Activated T-cell treated with anti-CD3 and anti-CD28 coated beads, Interleukin-2, amount 50 U/mL, for 48 hours (primary cell): ENCODE measurements around the gene CEBPA.

ENCODE experiments used
- DNase-seq, 2 experiments: peaks; one replicate each; pipeline ENCODE4 v3.0.0-alpha.2; 2020

The CEBPA gene

DNA sequence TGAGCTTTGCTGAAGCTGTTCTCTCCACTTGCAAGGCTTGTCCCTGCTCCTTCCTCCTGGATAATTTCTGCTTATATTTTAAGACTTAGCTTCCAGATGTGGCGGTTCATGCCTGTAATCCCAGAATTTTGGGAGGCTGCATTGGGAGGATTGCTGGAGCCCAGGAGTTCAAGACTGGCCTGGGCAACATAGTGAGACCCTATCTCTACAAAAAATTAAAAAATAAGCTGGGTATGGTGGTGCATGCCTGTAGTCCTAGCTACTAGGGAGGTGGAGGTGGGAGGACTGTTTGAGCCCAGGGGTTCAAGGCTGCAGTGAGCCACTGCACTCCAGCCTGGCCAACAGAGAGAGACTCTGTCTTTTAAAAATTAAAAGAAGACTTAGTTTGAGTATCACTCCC, 31.6 kb downstream of the CEBPA start:
- DNase-seq, result no peak

- DNase-seq, result no peak
Measured at GRCh38 chr19:33269016-33269415, 33.3 kb downstream of the CEBPA start.

DNA sequence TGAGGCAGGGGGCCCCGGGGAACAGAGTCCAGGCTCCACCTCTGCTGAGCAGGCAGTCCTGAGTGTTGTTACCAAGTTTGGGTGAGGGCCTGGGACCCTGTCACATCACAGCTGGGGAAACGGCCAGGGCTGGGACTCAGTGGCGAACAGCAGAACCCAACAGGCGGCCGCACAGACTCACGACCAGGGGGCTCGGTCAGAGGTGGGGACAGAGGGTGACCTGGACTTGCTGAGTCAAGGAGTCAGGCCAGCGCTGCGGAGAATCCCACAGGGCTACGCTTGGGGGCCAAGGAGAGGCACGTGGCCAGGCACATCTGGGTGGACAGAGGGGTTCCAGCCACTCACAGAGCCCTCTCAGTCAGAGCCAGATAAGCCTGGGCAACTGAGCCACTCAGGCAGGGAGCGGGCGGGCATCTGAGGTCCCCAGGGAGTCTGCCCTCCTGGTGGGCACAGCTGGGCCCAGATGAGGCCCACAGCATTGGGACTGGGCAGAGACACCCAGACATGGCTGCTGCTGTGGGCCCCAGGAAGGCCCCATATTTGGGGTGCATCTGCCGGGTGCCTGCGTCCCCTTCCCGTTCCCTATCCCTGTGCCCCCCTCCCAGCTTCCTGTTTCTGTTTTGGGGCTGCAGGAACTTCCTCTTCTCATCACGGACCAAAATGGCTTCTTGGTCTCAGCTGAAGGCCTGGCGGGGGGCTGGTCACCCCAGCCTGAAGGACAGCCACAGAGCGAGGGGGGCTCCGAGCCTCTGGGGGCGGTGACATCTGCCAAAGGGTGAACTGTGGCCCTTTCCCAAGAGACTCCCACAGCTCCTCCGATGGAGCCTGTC, 34.0 kb downstream of the CEBPA start:
- no peak for DNase-seq

DNA sequence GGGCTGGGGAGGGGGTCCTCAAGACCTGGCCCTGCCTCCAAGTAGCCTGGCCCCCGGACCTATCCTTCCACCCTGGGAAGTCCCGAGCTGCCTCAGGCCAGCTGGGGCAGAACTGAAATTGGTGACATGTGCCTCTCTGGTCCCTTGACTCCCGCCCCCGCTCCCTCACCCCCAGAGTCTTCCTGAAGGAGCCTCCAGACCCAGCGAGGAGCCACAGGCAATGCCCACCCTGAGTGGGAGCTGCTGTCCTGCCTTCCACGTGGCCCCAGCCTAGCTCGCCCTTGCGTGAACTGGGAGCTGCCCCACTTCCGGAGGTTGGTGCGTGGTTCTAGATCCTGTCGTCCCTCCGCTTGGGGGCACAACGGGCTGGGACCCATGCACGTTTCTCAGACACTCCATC, 34.6 kb downstream of the CEBPA start:
- DNase-seq, result no peak

DNA sequence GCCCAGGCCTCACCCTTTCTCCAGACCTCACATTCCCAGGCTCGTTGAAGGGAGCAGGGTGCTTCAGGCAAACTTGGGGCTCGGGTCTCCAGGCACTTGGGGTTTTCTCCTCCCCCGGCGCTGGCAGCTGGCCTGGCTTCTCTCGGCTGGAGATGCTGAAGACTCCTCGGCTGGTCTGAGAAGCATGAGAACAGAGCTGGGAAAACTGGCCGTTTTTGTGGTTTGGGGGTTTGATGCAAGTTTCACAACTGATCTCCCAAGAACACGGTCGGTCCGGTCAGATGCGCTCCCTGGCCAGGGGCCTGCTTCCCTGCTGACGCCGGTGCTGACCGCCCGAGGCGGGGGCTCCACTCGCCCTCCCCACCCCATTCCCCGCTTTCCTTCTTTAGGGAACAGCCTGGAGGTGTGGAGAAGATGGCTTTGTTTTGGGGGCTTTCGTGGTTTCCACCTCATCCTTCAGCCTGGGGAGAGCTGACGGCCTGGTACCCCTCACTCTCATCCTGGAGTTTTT, 35.3 kb downstream of the CEBPA start:
- DNase-seq, result no peak

DNA sequence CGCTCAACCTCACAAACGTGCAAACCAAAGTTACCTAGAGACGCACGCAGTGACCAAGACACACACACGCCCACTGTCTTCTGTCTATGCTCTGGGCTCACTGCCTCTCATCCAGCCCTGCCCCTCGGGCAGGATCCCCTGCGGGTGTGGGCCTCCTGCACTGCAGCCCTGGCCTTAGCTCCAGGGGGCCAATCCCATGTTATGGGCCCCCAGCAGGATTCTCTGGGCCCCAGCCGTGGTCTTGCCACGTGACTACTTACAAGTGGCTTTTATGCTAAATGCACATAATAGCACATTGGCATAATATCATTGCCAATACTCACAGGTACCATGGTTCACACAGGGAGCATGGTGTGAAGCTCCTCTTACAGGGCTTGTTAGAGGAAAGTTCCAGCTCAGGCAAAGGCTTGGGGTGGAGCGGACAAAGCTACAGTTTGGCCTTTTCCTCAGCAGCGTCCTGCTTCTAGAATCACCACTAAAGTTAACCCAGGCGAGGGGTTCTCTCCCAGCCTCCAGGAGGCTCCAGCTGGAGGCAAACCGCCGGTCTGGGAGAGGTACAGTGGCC, 37.4 kb downstream of the CEBPA start:
- DNase-seq, result no peak

GRCh38 chr19:33263325-33264023, 38.9 kb downstream of the CEBPA start:
- no peak for DNase-seq

DNA sequence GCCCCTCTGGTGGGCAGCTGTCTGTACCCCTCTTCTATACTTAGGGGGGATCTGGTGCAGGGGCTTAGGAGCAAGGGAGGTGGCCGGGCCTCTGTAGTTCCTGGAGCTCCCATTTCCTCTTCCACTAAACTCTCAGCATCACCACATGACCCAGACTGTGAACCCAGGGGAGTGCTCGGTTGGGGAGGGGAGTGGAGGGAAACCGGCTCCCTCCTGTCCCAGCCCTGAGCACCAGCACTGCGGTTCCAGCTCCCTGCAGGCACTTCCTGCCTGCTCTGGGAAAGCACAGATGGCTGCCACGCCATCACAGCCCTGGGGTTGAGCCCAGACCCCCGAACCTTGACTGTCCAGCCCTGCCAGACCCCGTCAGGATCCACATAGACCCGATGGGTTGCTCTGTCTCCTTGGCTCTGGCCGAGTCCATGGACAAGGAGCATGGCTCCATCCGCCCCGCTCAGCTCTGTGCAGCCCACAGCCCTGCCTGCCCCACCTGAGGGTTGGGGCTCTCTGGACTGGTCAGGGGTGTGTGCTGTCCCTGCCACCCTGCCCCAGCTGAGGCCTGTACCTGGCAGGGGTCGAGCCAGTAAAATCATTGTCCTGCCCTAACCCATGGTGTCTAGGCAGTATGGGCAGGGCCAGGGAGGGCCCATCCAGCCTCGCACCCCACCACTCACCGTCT, 40.7 kb downstream of the CEBPA start:
- no peak for DNase-seq

- no peak for DNase-seq
Measured at GRCh38 chr19:33260628-33261418, 41.5 kb downstream of the CEBPA start.

DNA sequence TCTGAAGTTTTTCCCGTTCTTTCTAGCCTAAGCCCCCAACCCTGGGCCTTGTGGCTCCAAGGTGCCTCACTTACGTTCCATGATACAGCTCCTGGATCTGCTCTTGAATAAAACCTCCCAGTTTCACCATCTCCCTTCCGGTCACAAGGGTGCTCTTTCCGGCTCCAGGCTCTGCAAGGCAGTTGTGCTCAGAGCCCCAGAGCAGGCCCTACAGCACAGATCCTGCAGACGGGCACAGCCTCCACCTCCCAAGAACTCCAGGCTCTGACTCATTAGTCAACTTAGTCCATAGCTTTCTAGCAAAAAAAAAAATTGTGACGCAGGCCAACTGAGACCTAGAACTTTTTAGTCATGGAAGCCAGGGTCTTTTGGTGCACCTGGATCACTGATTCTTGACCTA, 42.8 kb downstream of the CEBPA start:
- no peak for DNase-seq

DNA sequence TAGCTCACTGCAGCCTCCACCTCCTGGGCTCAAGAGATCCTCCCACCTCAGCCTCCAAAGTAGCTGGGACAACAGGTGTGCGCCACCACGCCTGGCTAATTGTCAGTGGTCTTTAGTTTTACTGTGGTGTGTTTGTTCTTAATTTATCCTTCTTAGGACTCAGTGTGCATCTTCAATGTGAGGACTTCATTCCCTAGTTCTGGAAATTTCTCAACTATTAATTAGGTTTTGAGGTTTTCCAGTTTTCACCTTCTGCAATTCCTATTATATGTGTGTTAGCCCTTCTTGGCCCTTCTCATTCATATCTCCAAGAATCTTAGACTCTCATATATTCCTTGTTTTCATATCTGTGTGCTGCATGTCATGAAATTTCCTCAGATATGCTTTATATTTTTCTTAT, 44.5 kb downstream of the CEBPA start:
- DNase-seq, result no peak

GRCh38 chr19:33256261-33256660, 46.1 kb downstream of the CEBPA start:
- no peak for DNase-seq

DNA sequence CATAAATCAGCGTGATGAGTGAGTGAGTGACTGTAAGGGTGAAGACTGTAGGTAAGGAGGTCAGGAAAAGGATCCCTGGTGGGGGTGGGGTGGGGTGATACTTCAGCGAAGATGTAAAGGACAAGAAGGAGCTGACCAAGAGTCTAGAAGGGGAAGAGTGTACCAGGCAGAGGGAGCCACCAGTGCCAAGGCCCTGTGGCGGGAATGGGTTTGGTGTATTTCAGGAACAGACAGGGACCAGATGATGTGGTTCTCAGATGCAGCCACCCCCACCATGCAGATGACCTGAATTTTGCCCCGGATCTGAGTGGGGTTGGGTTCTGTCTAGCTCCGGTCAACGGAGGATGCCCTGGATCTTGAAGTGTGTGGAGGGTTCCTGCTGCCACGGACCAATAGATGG, 46.6 kb downstream of the CEBPA start:
- no peak for DNase-seq

- DNase-seq, result no peak
Measured at GRCh38 chr19:33254245-33254824, 48.0 kb downstream of the CEBPA start.

DNA sequence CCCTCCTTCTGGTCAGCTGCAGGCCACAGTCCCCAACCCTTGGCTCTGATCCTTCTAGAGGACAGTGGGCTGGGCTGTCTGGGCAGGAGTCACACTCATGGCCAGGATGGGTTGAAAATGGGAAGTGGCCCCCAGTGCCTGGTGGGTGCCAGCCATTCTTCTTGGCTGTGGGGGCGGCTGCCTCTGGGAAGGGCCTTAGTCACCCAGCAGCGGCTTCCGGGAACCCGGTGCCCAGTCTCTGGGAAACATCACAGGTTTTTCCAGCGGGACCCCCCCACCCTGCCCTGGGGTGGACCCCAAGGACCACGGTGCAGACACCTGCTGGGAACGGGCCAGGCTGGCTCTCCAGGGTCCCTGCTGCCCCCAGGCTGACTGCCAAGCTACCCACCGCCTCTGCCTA, 49.4 kb downstream of the CEBPA start:
- no peak for DNase-seq

DNA sequence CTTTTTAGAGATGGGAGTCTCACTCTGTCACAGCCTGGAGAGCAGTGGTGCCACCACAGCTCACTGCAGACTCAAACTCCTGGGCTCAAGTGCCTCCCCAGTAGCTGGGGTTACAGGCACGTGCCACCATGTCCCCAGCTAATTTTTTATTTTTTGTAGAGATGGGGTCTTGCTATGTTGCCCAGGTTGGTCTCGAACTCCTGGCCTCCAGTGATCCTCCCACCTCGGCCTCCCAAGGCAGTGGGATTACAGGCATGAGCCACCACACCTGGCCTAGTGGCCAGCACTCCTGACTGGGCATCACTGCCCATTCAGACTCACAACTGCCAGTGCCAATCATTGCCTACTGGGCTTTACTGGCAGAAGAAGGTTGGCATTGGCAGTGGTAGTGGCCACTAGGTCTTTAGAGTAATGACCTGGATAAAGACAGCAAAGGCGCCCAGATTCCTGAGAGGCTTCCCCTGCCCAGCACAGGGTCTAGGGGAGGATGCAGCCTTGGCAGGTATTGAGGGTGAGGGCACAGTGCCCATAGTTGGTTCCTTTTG, 49.8 kb downstream of the CEBPA start:
- DNase-seq, result no peak

DNA sequence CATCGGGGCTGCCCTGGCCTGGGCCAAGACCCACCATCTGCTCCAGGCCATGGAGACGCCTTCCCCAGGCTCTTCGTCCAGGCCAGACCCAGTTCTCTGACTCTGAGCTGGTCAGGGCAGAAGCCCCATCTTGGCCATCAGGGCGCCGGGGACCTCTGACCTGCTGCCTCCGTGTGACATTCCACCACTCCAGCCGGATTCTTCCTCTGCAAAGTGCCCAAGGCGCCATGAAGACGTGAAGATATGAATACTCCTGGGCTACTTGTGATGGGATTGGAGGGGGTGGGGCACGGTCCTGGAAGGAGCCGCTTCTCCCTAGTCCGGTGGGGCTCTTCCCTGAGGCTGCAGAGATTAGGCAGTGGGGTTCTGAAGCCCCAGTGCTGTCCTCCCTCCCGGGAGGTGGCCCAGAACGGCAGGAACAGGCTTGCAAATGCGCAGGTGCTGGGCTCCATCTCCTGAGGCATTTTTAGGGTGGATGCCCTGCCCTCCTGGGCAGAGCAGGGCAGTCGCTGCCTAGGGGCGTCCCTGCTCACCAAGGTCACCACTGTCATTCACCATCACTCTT, 50.7 kb downstream of the CEBPA start:
- DNase-seq, result no peak

DNA sequence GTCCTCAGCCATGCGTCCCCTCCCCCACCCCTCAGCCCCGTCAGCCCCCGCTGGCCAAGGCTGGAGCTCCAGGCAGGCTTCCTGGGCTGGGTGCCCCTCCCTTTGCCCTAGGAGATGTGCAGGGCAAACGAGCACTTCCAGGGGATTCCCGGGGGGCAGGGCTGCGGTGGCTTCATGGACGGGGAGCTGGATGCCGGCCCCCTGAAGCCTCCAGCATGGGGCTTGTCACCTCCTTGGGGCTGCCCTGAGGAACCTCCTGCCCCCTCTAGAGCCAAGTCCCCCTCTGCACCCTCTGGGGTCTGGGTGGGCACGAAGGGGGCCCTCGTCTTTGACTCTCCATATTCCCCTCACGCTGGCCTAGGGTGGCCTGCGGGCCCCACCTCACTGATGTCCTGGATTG, 51.3 kb downstream of the CEBPA start:
- DNase-seq, result no peak

- no peak for DNase-seq
Measured at GRCh38 chr19:33250500-33250899, 51.8 kb downstream of the CEBPA start.
